Transverse colon (tissue), 4 donors: ENCODE measurements around the gene ARHGEF35. TPM values are rescaled to one million over a fixed set of nuclear protein-coding genes. Genes with fewer than 3 reads are reported as not detected.

ENCODE experiments used
- DNase-seq: peaks from one replicate; pipeline ENCODE4 v3.0.0-alpha.2; 2019
- H3K27ac ChIP-seq, 4 donors: fragments of 200-600 bp; sonication (generic); 2 replicates each; pipeline ENCODE4 v1.5.1; 2016 to 2018; ENCODE audit warnings: inconsistent platforms in 4 of 4
- H3K27me3 ChIP-seq: fragments of 200-600 bp; sonication (generic); 2 replicates; pipeline ENCODE4 v1.5.1; 2017; ENCODE audit warnings: inconsistent platforms
- H3K36me3 ChIP-seq, 4 donors: fragments of 200-600 bp; sonication (generic); 2 replicates each; pipeline ENCODE4 v1.5.1; 2017 to 2019; ENCODE audit warnings: inconsistent platforms in 4 of 4
- H3K4me1 ChIP-seq, 4 donors: fragments of 200-600 bp; sonication (generic); 2 replicates each; pipeline ENCODE4 v1.5.1; 2017 to 2020; ENCODE audit warnings: inconsistent platforms in 4 of 4
- H3K4me3 ChIP-seq, 4 donors: fragments of 200-600 bp; sonication (generic); 1 replicate in 1 of 4; 2 replicates in 3 of 4; pipeline versions ENCODE4 v1.5.1 to v1.6.1; 2017 to 2019; ENCODE audit warnings: inconsistent platforms in 4 of 4
- H3K9me3 ChIP-seq, 2 donors: fragments of 200-600 bp; sonication (generic); 2 replicates each; pipeline ENCODE4 v1.5.1; 2017 to 2019; ENCODE audit warnings: inconsistent platforms in 2 of 2
- CTCF ChIP-seq, 5 experiments: fragments of 200-600 bp in 3 of 5; fragments of 450-650 bp in 2 of 5; sonication (generic) in 3 of 5; IDR thresholded peaks; 1 replicate in 2 of 5; 2 replicates in 3 of 5; pipeline ENCODE4 v1.5.1; 2016 to 2017; ENCODE audit warnings: antibody characterized with exemption in 5 of 5, inconsistent platforms in 3 of 5, mild to moderate bottlenecking in 2 of 5, moderate library complexity in 1 of 5
- EP300 ChIP-seq: sonication (generic); formaldehyde crosslinking; IDR thresholded peaks from one replicate; pipeline ENCODE4 v1.6.1; 2017; ENCODE audit warnings: antibody characterized with exemption, low read depth
- POLR2A ChIP-seq: fragments of 450-650 bp; IDR thresholded peaks from one replicate; pipeline ENCODE4 v1.6.1; 2016; ENCODE audit warnings: antibody characterized with exemption, mild to moderate bottlenecking, moderate library complexity
- POLR2AphosphoS5 ChIP-seq, 3 donors: sonication (generic); formaldehyde crosslinking; IDR thresholded peaks; one replicate each; pipeline ENCODE4 v1.6.1; 2016; ENCODE audit warnings: antibody characterized with exemption in 3 of 3
- WGBS, 2 donors: methylation state at CpG; one replicate each; pipeline ENCODE4 v1.1.5; 2018; ENCODE audit warnings: low coverage in 1 of 2; 5-methylcytosine and 5-hydroxymethylcytosine counted together
- in situ Hi-C, 4 donors: fragments of 200-750 bp; cut with MboI; loops; one replicate each; pipeline versions ENCODE4 v1.15.0 to v1.15.1; 2017; ENCODE audit warnings: low sequenced_read_pairs in 3 of 4, low pct_ligation_motif_present in 1 of 4, low pct_unique_long_range_greater_than_20kb in 1 of 4
- intact Hi-C: fragments of 100-400 bp; cut with DNase I; formaldehyde crosslinking; loops from one replicate; pipeline ENCODE4 v1.15.1; 2023; ENCODE audit warnings: low total_unique reads
- total RNA-seq, 4 donors: library from RNA; depleted of rRNA; stranded (reverse); fragments of >200 nt; gene quantifications; one replicate each; pipeline ENCODE4 v1.1.0, GENCODE V29; 2016

Gene ARHGEF35
- total RNA-seq, 4 donors from 2014 or later: 4.6 to 29.1 (median 26.3) TPM

GRCh38 chr7:144137501-144137900, 58.1 kb downstream of the ARHGEF35 start:
- intact Hi-C loops (no loop called here), in situ Hi-C loops (no loop called here)
- TF ChIP-seq POLR2AphosphoS5 (IDR thresholded peaks at IDR 0.05) (no peak), POLR2A (no peak), CTCF (IDR thresholded peaks at IDR 0.05) (no peak), EP300 (no peak)
- no peaks in the 10 kb centered on the region for H3K9me3 ChIP-seq
- H3K4me3 ChIP-seq: no peak overlapping the region
- 38 to 61% methylated on average over 1 of the region's 1 CpG for WGBS, 2 donors
- H3K36me3 ChIP-seq: no peaks in the 10 kb centered on the region
- H3K27ac ChIP-seq: no peak overlapping the region
- no peaks in the 10 kb centered on the region for H3K27me3 ChIP-seq
- no peak for DNase-seq
- no peaks in the 10 kb centered on the region for H3K4me1 ChIP-seq

Other genes with a start within 250 kb of the ARHGEF35 start
- not detected for gene OR2F1, start 241.0 kb downstream of the ARHGEF35 start, total RNA-seq
- gene OR6B1, start 195.5 kb downstream of the ARHGEF35 start, total RNA-seq: not detected
- not detected for gene OR2A5, start 146.9 kb downstream of the ARHGEF35 start, total RNA-seq
- gene OR2A25, start 126.0 kb downstream of the ARHGEF35 start, total RNA-seq: not detected
- gene OR2A12, start 109.6 kb downstream of the ARHGEF35 start, total RNA-seq: not detected
- gene OR2A2, start 86.2 kb downstream of the ARHGEF35 start, total RNA-seq: not detected
- gene OR2A14, start 72.7 kb downstream of the ARHGEF35 start, total RNA-seq: not detected
- gene CTAGE4, start 12.4 kb downstream of the ARHGEF35 start, total RNA-seq: 10 to 100 TPM in 3 of 4 donors, 1 to 10 TPM in 1; 7.8 to 63.3 (median 34.1) TPM
- not detected for gene OR2A42, start 43.8 kb upstream of the ARHGEF35 start, total RNA-seq
- gene OR2A7, start 69.0 kb upstream of the ARHGEF35 start, total RNA-seq: 10 to 100 TPM; 14.1 to 50.9 (median 25.1) TPM
- gene CTAGE8, start 73.5 kb upstream of the ARHGEF35 start, total RNA-seq: 10 to 100 TPM in 1 of 4 donors, 1 to 10 TPM in 2, not detected in 1; 3.2 to 10.3 (median 6.4) TPM
- not detected for gene OR2A1, start 116.6 kb upstream of the ARHGEF35 start, total RNA-seq
- gene ARHGEF5, start 159.6 kb upstream of the ARHGEF35 start, total RNA-seq: 100 to 1,000 TPM in 1 of 4 donors, 10 to 100 TPM in 3; 49.6 to 112 (median 64.3) TPM
- gene NOBOX, start 207.9 kb upstream of the ARHGEF35 start, total RNA-seq: not detected